HG02884 (cell line): ENCODE results near the gene SDF2.
"Not testable (repeated sequence)": the region's sequence is repeated elsewhere in the genome, so short reads cannot be mapped to it uniquely, and the experiment has no call there.

Source experiments
- ATAC-seq: cut with Tn5 transposase; IDR thresholded peaks from one replicate; pipeline ENCODE4 v1.9.1; 2021; ENCODE audit warnings: mild to moderate bottlenecking, moderate library complexity; ENCODE audit not compliant: unreplicated experiment

Gene SDF2

GRCh38 chr17:28685366-28685765 lies 23.7 kb upstream of the SDF2 start:
- no peak for ATAC-seq

DNA sequence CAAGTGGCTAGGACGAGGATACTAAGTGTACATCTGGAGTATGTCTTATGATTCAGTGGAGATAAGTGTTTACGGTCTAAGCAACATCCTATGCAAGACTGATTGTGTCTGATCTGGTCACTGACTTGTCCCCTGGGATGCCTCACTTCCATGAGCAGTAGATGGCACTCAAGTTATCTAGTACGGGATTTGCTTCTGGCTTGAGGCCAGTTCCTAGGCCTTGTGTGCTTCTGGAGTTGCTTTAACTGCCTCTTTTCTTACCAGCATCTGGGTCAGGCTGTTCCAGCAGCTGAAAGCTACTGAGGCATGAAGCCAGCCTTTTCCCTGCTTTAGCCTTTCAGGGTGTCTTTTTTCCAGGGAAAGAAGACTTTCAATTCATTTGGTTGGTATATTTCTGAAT lies 23.3 kb upstream of the SDF2 start:
- no peak for ATAC-seq

DNA sequence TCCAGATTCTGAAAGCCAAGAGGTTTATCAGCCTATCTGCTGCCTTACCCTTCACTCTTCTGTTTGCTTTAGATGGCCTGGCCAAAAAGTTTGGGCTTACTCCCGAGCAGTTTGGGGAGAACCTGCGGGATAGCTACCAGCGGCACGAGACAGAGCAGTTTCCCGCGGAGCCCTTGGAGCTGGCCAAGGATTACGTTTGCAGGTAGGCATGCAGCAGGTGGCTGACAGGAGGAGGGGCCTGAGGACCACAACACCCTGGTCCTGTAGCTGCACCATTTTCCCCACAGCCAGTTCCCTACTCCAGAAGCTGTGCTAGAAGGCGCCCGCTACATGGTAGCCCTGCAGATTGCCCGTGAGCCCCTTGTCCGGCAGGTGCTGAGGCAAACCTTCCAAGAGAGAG lies 20.9 kb upstream of the SDF2 start:
- ATAC-seq, result no peak

- ATAC-seq, result no peak
Observed at GRCh38 chr17:28675980-28676379, 14.3 kb upstream of the SDF2 start.

DNA sequence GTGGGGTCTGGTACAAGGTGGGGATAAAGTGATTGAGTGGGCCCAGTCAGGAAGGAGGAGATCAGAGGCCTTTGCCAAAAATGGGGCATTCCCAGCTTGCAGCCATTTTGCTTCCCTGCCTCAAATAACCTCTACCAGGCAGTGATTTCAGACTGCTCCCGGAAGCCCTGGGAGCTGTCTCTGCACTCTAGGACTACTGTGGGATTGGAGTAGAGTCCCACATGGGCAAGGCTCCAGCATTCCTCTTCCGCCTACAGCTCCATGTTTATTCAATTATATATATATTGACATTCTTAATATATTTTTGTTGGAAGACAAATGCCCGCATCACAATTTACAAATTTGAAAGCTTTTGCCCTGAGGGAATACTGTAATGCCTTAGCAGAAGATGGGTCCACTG lies 13.8 kb upstream of the SDF2 start:
- no peak for ATAC-seq

- ATAC-seq, result no peak
Observed at GRCh38 chr17:28669918-28670317, 8.2 kb upstream of the SDF2 start.

DNA sequence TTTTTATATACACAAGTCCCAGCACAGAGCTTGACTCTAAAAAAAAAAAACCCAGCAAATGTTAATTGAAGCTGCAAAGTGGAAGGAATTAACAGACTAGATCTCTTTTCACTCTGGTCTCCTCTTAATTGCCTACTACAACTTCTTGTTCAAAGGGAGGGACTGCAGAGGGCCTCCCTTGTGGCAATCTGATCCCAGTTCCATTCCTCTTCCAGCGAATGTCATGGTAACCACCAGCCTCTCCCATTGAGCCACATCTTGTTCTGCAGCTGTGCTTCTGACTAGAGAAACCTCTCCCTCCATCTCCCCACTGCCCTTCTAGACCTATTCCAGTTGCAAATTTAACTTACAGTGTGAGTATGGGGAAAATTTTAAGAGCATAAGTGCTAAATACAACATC lies 6.2 kb upstream of the SDF2 start:
- ATAC-seq, result no peak

DNA sequence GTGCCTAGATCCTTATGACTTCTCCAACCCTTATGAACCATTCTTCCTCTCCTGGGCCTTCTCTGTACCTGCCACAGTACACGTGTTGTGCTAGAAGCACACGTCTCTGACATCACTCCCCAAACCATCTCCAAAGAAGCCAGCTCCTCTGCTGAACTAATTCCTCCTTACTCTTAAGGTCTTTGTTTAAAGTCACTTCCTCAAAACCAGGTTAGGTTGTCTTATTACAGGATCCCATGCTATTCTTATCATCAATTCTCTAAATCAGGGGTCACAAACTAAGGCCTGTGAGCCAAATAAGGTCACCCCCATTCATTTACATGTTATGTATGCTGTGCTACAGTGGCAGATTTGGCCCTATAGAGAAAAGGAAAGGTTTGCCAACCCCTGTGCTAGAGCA lies 4.3 kb upstream of the SDF2 start:
- no peak for ATAC-seq

GRCh38 chr17:28663723-28664122 lies 2.0 kb upstream of the SDF2 start:
- ATAC-seq, result no peak

DNA sequence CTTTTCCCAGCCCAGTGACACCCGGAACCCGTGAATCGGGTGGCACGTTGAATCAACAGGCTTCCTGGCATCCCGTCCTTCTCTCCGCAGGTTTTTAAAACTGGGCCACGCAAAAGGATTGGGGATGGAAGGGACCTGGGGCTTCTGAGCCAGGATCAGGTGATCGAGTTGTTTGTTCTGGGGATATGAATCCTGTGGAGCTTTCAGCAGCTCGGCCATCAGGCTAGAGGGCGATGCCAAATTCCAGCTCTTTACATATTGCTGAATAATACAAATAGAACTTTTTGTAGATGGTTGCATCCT lies 772 bp upstream of the SDF2 start:
- no peak for ATAC-seq

DNA sequence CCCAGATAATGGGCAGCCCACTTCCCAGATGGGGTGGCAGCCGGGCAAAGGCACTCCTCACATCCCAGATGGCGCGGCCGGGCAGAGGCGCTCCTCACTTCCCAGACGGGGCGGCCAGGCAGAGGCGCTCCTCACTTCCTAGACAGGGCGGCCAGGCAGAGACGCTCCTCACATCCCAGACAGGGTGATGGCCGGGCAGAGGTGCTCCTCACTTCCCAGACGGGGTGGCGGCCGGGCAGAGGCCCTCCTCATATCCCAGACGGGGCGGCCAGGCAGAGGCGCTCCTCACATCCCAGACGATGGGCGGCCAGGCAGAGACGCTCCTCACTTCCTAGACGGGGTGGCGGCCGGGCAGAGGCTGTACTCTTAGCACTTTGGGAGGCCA lies 2.2 kb downstream of the SDF2 start:
- not testable (repeated sequence) for ATAC-seq

- ATAC-seq, result not testable (repeated sequence)
Observed at GRCh38 chr17:28658766-28659496, 2.8 kb downstream of the SDF2 start.

GRCh38 chr17:28658342-28658741 lies 3.4 kb downstream of the SDF2 start:
- ATAC-seq, result not testable (repeated sequence)

DNA sequence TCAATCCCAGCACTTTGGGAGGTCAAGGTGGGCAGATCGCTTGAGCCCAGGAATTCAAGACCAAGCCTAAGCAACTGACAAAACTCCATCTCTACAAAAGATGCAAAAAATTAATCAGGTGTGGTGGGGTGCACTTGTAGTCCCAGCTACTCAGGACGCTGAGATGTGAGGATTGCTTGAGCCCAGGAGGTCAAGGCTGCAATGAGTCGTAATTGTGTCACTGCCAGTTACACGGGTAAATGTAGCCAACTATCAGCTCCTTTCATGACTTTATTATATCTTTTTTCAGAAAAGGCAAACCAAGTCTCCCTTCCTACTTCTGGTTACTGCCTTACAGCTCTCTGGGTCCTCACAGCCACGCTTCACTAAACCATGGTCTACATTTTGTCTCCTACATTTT lies 4.0 kb downstream of the SDF2 start:
- no peak for ATAC-seq

DNA sequence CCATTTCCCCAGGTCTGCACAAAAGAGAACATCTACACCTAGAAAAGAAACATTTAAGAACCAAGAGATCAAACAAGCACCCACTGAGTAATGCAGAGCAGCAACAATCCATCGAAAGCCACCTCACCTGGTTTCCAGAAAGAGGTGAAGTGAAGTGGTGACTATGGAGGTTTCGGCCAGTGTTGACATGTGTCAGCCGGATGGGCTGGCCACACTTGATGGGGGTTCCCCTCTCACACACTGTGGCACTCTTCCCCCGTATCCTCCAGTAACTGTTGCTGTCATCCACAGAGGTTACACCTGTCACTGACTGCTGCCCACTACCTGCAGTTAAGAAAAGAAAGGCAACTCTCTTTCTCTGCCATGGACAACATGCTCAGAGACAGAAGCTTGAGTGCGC lies 6.5 kb downstream of the SDF2 start:
- ATAC-seq, result no peak

GRCh38 chr17:28648698-28649097 lies 13.0 kb downstream of the SDF2 start:
- no peak for ATAC-seq

- no peak for ATAC-seq
Observed at GRCh38 chr17:28646039-28646754, 15.5 kb downstream of the SDF2 start.

- ATAC-seq, result no peak
Observed at GRCh38 chr17:28645576-28645939, 16.1 kb downstream of the SDF2 start.

DNA sequence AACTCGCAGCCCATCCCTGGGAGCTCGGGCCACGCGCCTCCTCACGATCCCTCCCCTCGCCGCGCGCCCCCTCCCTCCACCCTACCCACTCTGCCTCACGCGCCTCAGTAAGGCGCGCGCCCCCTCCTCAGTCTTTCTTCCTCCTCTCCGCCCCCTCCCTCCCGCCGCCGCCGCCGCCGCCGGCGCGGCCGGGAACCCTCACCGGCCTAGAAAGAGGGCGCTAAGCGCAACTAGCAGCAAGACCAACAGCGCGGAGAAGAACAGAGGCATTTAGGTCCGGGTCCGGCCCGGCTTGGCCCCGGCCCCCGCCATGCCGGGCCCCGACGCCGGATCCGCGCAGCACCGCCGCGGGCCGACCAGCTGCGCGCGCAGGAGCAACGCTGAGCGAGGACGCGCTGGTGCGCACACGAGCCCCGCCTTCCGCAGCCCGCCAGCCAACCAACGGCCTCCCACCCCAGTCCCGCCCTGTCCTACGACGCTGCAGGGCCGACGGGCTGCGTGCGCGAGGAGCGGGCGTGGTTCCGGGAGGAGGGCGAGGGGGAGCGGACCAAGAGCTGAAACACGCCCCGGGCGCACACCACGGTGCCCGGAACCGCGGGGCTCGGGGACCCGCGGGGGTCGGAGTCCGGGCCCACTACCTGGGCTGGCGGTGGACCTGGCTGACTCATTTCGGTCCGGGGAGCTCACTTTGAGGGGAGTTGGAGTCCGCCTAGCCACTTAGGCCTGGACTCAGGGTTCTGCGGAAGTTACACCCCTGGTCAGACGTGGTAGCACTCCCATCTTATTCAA lies 16.7 kb downstream of the SDF2 start, which contains the start of gene BLTP2:
Gene BLTP2, minus strand, starts transcription at position 372 of the 789 bp plus-strand sequence. Its CDS starts 102 bp downstream, at position 270.
- ATAC-seq, result peak; percentile 82

- ATAC-seq, result no peak
Observed at GRCh38 chr17:28643983-28644786, 17.5 kb downstream of the SDF2 start.

DNA sequence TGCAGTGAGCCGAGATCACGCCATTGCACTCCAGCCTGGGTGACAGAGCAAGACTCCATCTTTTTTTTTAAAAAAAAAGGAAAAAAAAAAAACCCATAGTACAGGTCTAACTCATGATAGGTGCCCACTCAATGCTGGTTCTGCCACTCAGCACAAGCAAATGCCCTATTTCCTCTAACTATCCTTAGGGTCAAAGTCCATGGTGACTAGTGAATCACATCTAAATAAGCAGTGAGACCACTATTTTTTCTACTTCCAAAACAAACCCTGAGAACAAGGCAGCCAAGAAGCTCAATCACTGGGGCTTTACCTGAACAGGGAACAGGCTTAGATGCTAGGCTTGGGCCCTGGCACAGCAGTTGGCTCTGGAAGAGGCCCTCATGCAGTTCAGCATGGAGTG lies 20.1 kb downstream of the SDF2 start:
- ATAC-seq, result no peak
